CD4-positive, CD25-positive, alpha-beta regulatory T cell (primary cell): ENCODE results near the gene MYOF. TPM values are rescaled to one million over a fixed set of nuclear protein-coding genes. Genes with fewer than 3 reads are reported as not detected.
"Not testable (repeated sequence)": the region's sequence is repeated elsewhere in the genome, so short reads cannot be mapped to it uniquely, and the experiment has no call there.

Source experiments
- ATAC-seq, 2 donors: fragments of 150-1000 bp; cut with Tn5 transposase; one replicate each; pipeline ENCODE4 v1.10.0; 2021; ENCODE audit warnings: low read depth in 2 of 2, moderate number of reproducible peaks in 2 of 2, moderate library complexity in 1 of 2
- DNase-seq, 3 donors: peaks; one replicate each; pipeline versions ENCODE4 v3.0.0 to v3.0.0-alpha.2; 2012 to 2022; ENCODE audit warnings: mixed read lengths in 1 of 3
- H3K27ac ChIP-seq: one replicate; pipeline ENCODE4 v1.7.0; 2013; ENCODE audit warnings: mild to moderate bottlenecking, low read length; ENCODE audit not compliant: insufficient read depth, poor library complexity, severe bottlenecking
- H3K27me3 ChIP-seq: one replicate; pipeline ENCODE4 v1.7.0; 2013; ENCODE audit warnings: low read length; ENCODE audit not compliant: control insufficient read depth, insufficient read depth
- H3K36me3 ChIP-seq: one replicate; pipeline ENCODE4 v1.7.0; 2013; ENCODE audit warnings: mild to moderate bottlenecking, low read length, moderate library complexity; ENCODE audit not compliant: control insufficient read depth, insufficient read depth
- H3K4me1 ChIP-seq: 2 replicates; pipeline ENCODE4 v1.7.0; 2013; ENCODE audit warnings: mild to moderate bottlenecking, low read length; ENCODE audit not compliant: insufficient read depth, control insufficient read depth, poor library complexity, severe bottlenecking
- H3K4me3 ChIP-seq: one replicate; pipeline ENCODE4 v1.7.0; 2013; ENCODE audit warnings: low read depth, mild to moderate bottlenecking, low read length, moderate library complexity
- H3K9me3 ChIP-seq, 2 experiments: 1 replicate in 1 of 2; 2 replicates in 1 of 2; pipeline ENCODE4 v1.7.0; 2013; ENCODE audit warnings: low read length in 2 of 2, mild to moderate bottlenecking in 1 of 2, moderate library complexity in 1 of 2; ENCODE audit not compliant: control insufficient read depth in 2 of 2
- H3K27ac Mint-ChIP-seq, 3 donors: one replicate each; pipeline ENCODE4 v1.8.0; 2020 to 2022; ENCODE audit warnings: mild to moderate bottlenecking in 3 of 3, mixed read lengths in 3 of 3, moderate library complexity in 2 of 3
- H3K27me3 Mint-ChIP-seq: one replicate; pipeline ENCODE4 v1.8.0; 2022; ENCODE audit warnings: mild to moderate bottlenecking, mixed read lengths
- H3K36me3 Mint-ChIP-seq: one replicate; pipeline ENCODE4 v1.8.0; 2020; ENCODE audit warnings: mixed read lengths
- H3K4me1 Mint-ChIP-seq, 4 donors: one replicate each; pipeline ENCODE4 v1.8.0; 2020 to 2022; ENCODE audit warnings: mixed read lengths in 4 of 4, mild to moderate bottlenecking in 1 of 4
- H3K4me3 Mint-ChIP-seq, 4 donors: one replicate each; pipeline ENCODE4 v1.8.0; 2020 to 2022; ENCODE audit warnings: mild to moderate bottlenecking in 4 of 4, mixed read lengths in 4 of 4, moderate library complexity in 3 of 4
- H3K9me3 Mint-ChIP-seq, 7 donors: one replicate each; pipeline ENCODE4 v1.8.0; 2020 to 2022; ENCODE audit warnings: mixed read lengths in 7 of 7, mild to moderate bottlenecking in 3 of 7, moderate library complexity in 2 of 7
- polyA plus RNA-seq, 4 donors: library from polyadenylated mRNA; unstranded; fragments of 300-500 nt; fragmentation: Illumina TruSeq; gene quantifications; one replicate each; pipeline ENCODE4 v1.2.3, GENCODE V29; 2021
- total RNA-seq: library from RNA; stranded (reverse); gene quantifications from one replicate; pipeline ENCODE4 v1.2.3, GENCODE V29; 2022

MYOF gene
- total and polyA plus RNA-seq, 5 donors from 2014 or later, result 0.23 to 1.0 (median 0.54) TPM

DNA sequence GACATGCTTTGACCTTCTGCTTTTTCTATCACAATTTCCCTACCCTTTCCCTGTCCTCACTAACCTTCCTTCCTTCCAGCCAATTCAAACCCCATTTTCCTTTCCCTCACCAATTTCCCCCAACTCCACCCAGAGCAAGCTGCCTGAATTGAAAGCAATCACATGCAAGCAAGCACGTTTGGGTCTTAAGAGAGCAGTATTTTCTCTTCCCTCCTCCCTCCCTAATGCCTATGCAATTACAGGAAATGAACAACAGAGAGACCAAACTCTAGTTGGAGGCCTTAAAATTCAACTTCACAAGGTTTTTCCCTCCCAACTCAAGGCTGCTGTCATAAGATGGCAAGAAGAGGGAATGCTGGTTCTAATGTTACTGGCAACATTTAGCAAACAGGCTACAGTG lies 117.2 kb downstream of the MYOF start:
- Histone ChIP-seq H3K4me1 (no peaks in the 10 kb centered on the region), H3K27ac (no peak overlapping the region), H3K4me3 (no peak overlapping the region), H3K9me3 (no peaks in the 10 kb centered on the region), H3K27me3 (no peaks in the 10 kb centered on the region), H3K36me3 (no peaks in the 10 kb centered on the region)
- Mint-ChIP-seq H3K4me3 (no peak overlapping the region), H3K9me3 (no peaks in the 10 kb centered on the region), H3K4me1 (peaks cover 0 to 3% (median 1%) of the 10 kb centered on the region in 4 donors), H3K27me3 (peaks cover 11% of the 10 kb centered on the region), H3K27ac (peak overlapping the region in 1 of 3 donors; percentile 5), H3K36me3 (no peaks in the 10 kb centered on the region)
- no peak for ATAC-seq
- DNase-seq, result no peak

DNA sequence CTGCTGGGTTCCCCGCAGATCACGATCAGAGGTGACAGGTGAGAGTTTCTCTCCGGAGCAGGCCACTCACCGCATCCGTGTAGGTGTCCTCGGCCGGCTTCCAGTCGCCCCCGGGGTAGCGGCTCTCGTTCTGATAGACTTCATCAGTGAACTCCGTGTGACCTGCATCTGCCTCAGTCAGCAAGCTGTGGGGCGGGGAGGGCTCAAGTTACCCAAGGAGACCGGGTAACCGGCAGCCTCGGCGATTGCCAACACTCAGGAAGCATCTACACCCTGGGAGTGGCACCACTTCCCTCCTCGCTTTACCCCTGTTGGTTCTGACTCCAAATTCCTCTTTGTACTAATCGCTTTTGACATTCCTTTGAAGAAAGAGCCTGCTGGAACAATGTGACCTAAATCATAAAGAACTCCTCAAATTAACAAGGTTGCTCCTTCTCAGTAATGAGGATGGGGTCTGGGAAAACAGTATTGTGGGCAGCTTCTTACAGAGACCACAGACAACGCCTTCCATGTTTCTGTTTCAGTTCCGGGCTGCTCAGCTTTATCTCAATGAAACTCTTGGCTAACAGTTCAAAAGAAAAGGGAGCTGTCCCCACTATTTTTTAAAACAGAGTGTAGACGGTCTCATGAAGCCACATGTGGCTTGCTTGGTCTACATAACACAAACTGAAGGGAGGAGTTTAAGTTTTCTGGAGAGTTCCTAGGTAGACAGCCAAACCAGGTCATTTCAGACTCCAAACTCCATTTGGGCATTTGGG lies 118.1 kb downstream of the MYOF start:
- Histone ChIP-seq H3K36me3 (no peaks in the 10 kb centered on the region), H3K27me3 (no peaks in the 10 kb centered on the region), H3K27ac (no peak overlapping the region), H3K4me1 (no peaks in the 10 kb centered on the region), H3K4me3 (no peak overlapping the region), H3K9me3 (no peaks in the 10 kb centered on the region)
- no peaks in the 10 kb centered on the region for H3K36me3 Mint-ChIP-seq
- DNase-seq, result no peak
- H3K4me3 Mint-ChIP-seq, result no peak overlapping the region
- H3K9me3 Mint-ChIP-seq, result no peaks in the 10 kb centered on the region
- peaks cover 11% of the 10 kb centered on the region for H3K27me3 Mint-ChIP-seq
- peaks cover 0 to 3% (median 1%) of the 10 kb centered on the region in 4 donors for H3K4me1 Mint-ChIP-seq
- no peak for ATAC-seq
- H3K27ac Mint-ChIP-seq, result no peak overlapping the region

DNA sequence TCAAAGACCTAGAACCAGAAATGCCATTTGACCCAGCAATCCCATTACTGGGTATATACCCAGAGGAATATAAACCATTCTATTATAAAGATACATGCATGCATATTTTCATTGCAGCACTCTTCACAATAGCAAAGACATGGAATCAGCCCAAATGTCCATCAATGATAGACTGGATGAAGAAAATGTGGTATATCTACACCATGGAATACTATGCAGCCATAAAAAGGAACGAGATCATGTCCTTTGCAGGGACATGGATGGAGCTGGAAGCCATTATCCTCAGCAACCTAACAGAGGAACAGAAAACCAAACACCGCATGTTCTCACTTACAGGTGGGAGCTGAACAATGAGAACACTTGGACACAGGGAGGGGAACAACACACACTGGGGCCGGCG lies 123.7 kb downstream of the MYOF start:
- not testable (repeated sequence) for ATAC-seq, H3K27ac ChIP-seq, H3K4me3 Mint-ChIP-seq, H3K4me1 ChIP-seq, H3K36me3 Mint-ChIP-seq, H3K36me3 ChIP-seq, H3K27ac Mint-ChIP-seq, DNase-seq, H3K9me3 Mint-ChIP-seq, H3K9me3 ChIP-seq, H3K4me1 Mint-ChIP-seq, H3K4me3 ChIP-seq, H3K27me3 ChIP-seq
- H3K27me3 Mint-ChIP-seq, result peaks cover 20% of the 10 kb centered on the region

DNA sequence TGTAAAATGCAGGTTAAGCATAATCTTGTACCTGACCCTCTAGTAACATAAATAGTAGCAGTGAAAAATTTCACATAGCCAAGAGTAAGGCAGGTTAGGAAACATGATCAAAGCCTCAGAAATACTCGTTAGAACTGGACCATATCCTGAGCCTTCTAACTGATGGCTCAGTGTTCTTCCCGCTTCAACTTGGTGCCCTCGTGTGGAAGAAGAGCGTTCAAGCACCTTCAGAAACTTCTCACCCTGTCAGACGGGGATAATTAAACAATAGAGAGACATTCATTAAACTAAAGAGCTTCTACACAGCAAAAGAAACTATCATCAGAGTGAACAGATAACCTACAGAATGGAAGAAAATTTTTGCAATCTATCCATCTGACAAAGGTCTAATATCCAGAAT lies 124.5 kb downstream of the MYOF start:
- H3K4me3 Mint-ChIP-seq, result no peak overlapping the region

DNA sequence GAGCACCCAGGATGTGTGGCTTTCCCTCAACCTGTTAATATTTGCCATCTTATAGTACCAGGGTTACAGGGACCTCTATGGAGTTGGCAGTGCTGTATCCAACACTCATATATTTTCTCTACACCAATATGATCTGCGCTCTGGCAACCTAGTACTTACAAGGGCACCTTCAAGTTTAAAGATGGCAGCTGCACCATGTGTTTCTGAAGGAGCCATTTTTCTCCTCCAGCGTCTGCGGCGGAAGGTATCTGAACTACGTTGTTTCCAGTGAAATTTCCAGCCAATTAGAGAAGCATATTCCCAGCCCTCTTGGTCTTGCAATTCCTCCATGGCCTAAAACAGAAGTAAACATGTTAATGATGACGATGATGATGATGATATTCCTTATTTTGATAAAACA lies 125.6 kb downstream of the MYOF start:
- H3K36me3 ChIP-seq, result no peaks in the 10 kb centered on the region
- no peak overlapping the region for H3K27ac ChIP-seq
- Mint-ChIP-seq H3K27me3 (peaks cover 20% of the 10 kb centered on the region), H3K36me3 (no peaks in the 10 kb centered on the region), H3K4me1 (peaks cover 2 to 7% (median 5%) of the 10 kb centered on the region in 4 donors), H3K9me3 (no peaks in the 10 kb centered on the region), H3K4me3 (no peak overlapping the region), H3K27ac (no peak overlapping the region)
- H3K27me3 ChIP-seq, result no peaks in the 10 kb centered on the region
- no peaks in the 10 kb centered on the region for H3K9me3 ChIP-seq
- no peak for ATAC-seq
- DNase-seq, result no peak
- H3K4me1 ChIP-seq, result no peaks in the 10 kb centered on the region
- H3K4me3 ChIP-seq, result no peak overlapping the region

More for the DNA sequence above, 124.5 kb downstream of the MYOF start:
- DNase-seq, result peak in 2 of 3 donors; percentile 18 to 53
- H3K9me3 Mint-ChIP-seq, result no peaks in the 10 kb centered on the region
- Histone ChIP-seq H3K4me3 (no peak overlapping the region), H3K27me3 (no peaks in the 10 kb centered on the region), H3K9me3 (no peaks in the 10 kb centered on the region), H3K4me1 (no peaks in the 10 kb centered on the region), H3K27ac (no peak overlapping the region), H3K36me3 (no peaks in the 10 kb centered on the region)
- H3K27ac Mint-ChIP-seq, result no peak overlapping the region
- H3K4me1 Mint-ChIP-seq, result peaks cover 2 to 7% (median 5%) of the 10 kb centered on the region in 4 donors
- peaks cover 20% of the 10 kb centered on the region for H3K27me3 Mint-ChIP-seq
- peak in 1 of 2 donors; percentile 42 for ATAC-seq
- no peaks in the 10 kb centered on the region for H3K36me3 Mint-ChIP-seq

DNA sequence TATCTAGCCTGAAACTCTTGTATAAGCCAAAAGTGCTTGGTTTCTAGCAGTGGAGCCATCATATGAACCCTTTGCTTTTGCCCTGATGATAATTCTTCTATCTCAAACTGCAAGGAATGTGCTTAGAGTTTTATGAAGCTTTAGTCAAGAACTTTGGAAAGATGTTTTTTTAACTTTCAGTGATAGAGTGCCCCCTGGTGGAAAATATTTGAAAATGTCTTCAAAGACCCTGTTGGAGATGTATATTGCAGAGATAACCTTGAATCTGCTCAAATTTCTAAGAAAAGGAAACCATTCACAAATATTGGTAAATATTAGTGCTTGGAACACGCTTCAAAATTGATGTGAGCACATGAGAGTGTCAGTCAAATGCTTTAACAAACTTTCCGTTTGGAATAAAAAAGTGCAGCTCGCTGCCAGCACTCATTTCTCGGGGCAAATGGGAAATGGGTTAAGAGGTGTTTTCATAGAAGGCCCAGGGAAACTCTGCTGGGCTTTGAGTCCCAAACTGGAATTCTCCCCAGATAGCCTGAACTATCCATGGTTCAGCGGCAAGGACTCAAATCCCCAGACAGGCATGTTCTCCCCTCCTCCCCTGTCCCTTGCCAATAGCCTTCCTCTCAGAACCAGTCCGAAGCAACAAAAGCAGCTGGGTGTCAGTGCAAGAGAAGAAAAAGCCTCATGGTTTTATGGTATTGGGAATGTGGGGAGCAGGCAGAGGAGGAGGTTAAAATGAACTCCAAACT lies 129.3 kb downstream of the MYOF start:
- Mint-ChIP-seq H3K27me3 (peaks cover 14% of the 10 kb centered on the region), H3K27ac (no peak overlapping the region), H3K9me3 (peaks cover 0 to 2% (median 0%) of the 10 kb centered on the region in 7 donors), H3K36me3 (no peaks in the 10 kb centered on the region), H3K4me3 (no peak overlapping the region), H3K4me1 (peaks cover 2 to 7% (median 4%) of the 10 kb centered on the region in 4 donors)
- H3K27me3 ChIP-seq, result no peaks in the 10 kb centered on the region
- H3K27ac ChIP-seq, result no peak overlapping the region
- no peaks in the 10 kb centered on the region for H3K4me1 ChIP-seq
- H3K9me3 ChIP-seq, result no peaks in the 10 kb centered on the region
- DNase-seq, result peak in 2 of 3 donors; percentile 46 to 52
- no peaks in the 10 kb centered on the region for H3K36me3 ChIP-seq
- ATAC-seq, result peak in 1 of 2 donors; percentile 37
- H3K4me3 ChIP-seq, result no peak overlapping the region

DNA sequence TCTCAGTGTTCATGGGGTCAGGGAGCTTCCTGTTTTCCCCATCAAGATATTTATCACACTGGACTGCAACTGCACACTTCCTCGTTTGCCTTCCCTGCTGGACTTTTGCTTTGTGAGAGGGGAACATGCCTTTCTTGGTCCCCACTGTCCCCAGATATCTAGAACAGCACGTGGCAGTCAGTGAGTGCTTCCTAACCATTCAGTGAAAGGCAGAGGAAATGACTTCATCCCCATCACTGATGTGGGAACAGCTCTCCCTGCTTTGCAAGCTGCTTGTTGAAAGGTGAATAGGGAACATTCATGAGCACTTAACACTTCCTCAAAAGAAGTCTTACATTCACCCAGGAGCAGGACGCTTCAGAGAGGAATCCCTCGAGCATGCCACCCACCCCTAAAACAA lies 135.4 kb downstream of the MYOF start:
- Histone ChIP-seq H3K27me3 (no peaks in the 10 kb centered on the region), H3K4me1 (no peaks in the 10 kb centered on the region), H3K4me3 (no peak overlapping the region), H3K27ac (no peak overlapping the region), H3K36me3 (no peaks in the 10 kb centered on the region), H3K9me3 (no peaks in the 10 kb centered on the region)
- ATAC-seq (no peak), DNase-seq (no peak)
- H3K4me1 Mint-ChIP-seq, result peaks cover 0 to 4% (median 0%) of the 10 kb centered on the region in 4 donors
- H3K27me3 Mint-ChIP-seq, result no peaks in the 10 kb centered on the region
- H3K4me3 Mint-ChIP-seq, result no peak overlapping the region
- no peaks in the 10 kb centered on the region for H3K36me3 Mint-ChIP-seq
- H3K27ac Mint-ChIP-seq, result peak overlapping the region in 1 of 3 donors; percentile 18
- peaks cover 0 to 3% (median 0%) of the 10 kb centered on the region in 7 donors for H3K9me3 Mint-ChIP-seq
